Cardiac muscle cell (in vitro differentiated cells and primary cell): ENCODE measurements around the gene MAU2. TPM values are rescaled to one million over a fixed set of nuclear protein-coding genes. Genes with fewer than 3 reads are reported as not detected.
"Not testable (repeated sequence)": the region's sequence is repeated elsewhere in the genome, so short reads cannot be mapped to it uniquely, and the experiment has no call there.

Experiments used
- DNase-seq, 2 donors: peaks; one replicate each; pipeline versions ENCODE4 v3.0.0 to v3.0.0-alpha.2; 2010 to 2017; ENCODE audit warnings: low read depth in 1 of 2, low spot score in 1 of 2
- H3K27ac ChIP-seq: fragments of 200-600 bp; sonication (generic); 2 replicates; pipeline ENCODE4 v1.5.1; 2016
- H3K27me3 ChIP-seq: fragments of 200-600 bp; sonication (generic); 2 replicates; pipeline ENCODE4 v1.6.0; 2016; ENCODE audit warnings: control low read depth
- H3K36me3 ChIP-seq: fragments of 200-600 bp; sonication (generic); 2 replicates; pipeline ENCODE4 v1.5.1; 2016; ENCODE audit warnings: control low read depth
- H3K4me1 ChIP-seq: fragments of 200-600 bp; sonication (generic); 2 replicates; pipeline ENCODE4 v1.8.1; 2017; ENCODE audit warnings: low read depth, mild to moderate bottlenecking, mixed run types
- H3K4me3 ChIP-seq: fragments of 200-600 bp; sonication (generic); 2 replicates; pipeline ENCODE4 v1.5.1; 2016; ENCODE audit warnings: mild to moderate bottlenecking
- H3K9me3 ChIP-seq: fragments of 200-600 bp; sonication (generic); 2 replicates; pipeline ENCODE4 v1.5.1; 2017; ENCODE audit warnings: low read depth, mild to moderate bottlenecking, control low read depth
- polyA plus RNA-seq: library from polyadenylated mRNA; unstranded; fragments of >200 nt; fragmentation: Nextera tagmentation; extraction: Ambion mirVana; gene quantifications from 2 replicates; pipeline ENCODE4 v1.2.1, GENCODE V29; 2016
- total RNA-seq: library from RNA; depleted of rRNA; stranded (reverse); fragments of >200 nt; gene quantifications from 2 replicates; pipeline ENCODE4 v1.2.3, GENCODE V29; 2016
- TF ChIP-seq, protein P1 (sequence below): IDR thresholded peaks from 2 replicates; pipeline ENCODE4 v1.5.1; 2012; ENCODE audit warnings: low read depth, mild to moderate bottlenecking, low read length

The MAU2 gene
- total and polyA plus RNA-seq, 2 experiments from 2014 or later, result 43.6 to 78.5 TPM

GRCh38 chr19:19345232-19345631 lies 24.6 kb downstream of the MAU2 start:
- Histone ChIP-seq H3K27me3 (no peaks in the 10 kb centered on the region), H3K36me3 (peaks cover 50% of the 10 kb centered on the region), H3K27ac (no peak overlapping the region), H3K9me3 (no peaks in the 10 kb centered on the region), H3K4me3 (no peak overlapping the region), H3K4me1 (no peaks in the 10 kb centered on the region)
- TF ChIP-seq, protein P1, sequence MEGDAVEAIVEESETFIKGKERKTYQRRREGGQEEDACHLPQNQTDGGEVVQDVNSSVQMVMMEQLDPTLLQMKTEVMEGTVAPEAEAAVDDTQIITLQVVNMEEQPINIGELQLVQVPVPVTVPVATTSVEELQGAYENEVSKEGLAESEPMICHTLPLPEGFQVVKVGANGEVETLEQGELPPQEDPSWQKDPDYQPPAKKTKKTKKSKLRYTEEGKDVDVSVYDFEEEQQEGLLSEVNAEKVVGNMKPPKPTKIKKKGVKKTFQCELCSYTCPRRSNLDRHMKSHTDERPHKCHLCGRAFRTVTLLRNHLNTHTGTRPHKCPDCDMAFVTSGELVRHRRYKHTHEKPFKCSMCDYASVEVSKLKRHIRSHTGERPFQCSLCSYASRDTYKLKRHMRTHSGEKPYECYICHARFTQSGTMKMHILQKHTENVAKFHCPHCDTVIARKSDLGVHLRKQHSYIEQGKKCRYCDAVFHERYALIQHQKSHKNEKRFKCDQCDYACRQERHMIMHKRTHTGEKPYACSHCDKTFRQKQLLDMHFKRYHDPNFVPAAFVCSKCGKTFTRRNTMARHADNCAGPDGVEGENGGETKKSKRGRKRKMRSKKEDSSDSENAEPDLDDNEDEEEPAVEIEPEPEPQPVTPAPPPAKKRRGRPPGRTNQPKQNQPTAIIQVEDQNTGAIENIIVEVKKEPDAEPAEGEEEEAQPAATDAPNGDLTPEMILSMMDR, result no peak
- DNase-seq, result no peak

DNA sequence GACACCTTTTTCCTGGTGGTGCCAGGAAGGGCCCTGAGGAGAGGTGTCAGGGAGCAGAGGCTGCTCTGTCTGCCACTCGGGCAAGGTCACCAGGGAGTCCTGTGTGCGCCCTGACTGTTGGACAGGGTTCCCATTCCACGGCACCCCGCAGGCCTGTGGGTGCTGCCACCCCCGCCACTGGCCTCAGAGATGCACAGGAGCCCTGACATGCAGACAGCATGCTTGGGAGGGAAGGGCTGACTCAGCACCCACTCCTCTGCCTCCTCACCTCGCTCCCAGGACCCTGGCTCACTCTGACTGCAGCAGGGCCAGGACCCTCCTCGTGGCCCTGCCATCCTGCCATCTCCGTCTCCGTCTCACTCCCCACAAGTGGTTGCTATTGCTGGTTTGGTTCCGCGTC lies 25.3 kb downstream of the MAU2 start:
- Histone ChIP-seq H3K36me3 (peaks cover 49% of the 10 kb centered on the region), H3K27ac (no peak overlapping the region), H3K4me3 (no peak overlapping the region), H3K9me3 (no peaks in the 10 kb centered on the region), H3K27me3 (no peaks in the 10 kb centered on the region), H3K4me1 (no peaks in the 10 kb centered on the region)
- no peak for DNase-seq
- TF ChIP-seq, protein P1, result no peak

- Histone ChIP-seq H3K27ac (no peak overlapping the region), H3K9me3 (no peaks in the 10 kb centered on the region), H3K4me3 (no peak overlapping the region), H3K4me1 (no peaks in the 10 kb centered on the region), H3K27me3 (no peaks in the 10 kb centered on the region), H3K36me3 (peaks cover 53% of the 10 kb centered on the region)
- DNase-seq, result no peak
- TF ChIP-seq, protein P1, result no peak
Measured at GRCh38 chr19:19347401-19348110, 26.9 kb downstream of the MAU2 start.

GRCh38 chr19:19348266-19348665 lies 27.6 kb downstream of the MAU2 start:
- Histone ChIP-seq H3K4me1 (no peaks in the 10 kb centered on the region), H3K4me3 (no peak overlapping the region), H3K9me3 (no peaks in the 10 kb centered on the region), H3K27ac (no peak overlapping the region), H3K36me3 (peaks cover 59% of the 10 kb centered on the region), H3K27me3 (no peaks in the 10 kb centered on the region)
- TF ChIP-seq, protein P1, result no peak
- no peak for DNase-seq

GRCh38 chr19:19349365-19349764 lies 28.7 kb downstream of the MAU2 start:
- no peak overlapping the region for H3K27ac ChIP-seq
- DNase-seq, result no peak
- H3K4me1 ChIP-seq, result no peaks in the 10 kb centered on the region
- no peaks in the 10 kb centered on the region for H3K9me3 ChIP-seq
- H3K4me3 ChIP-seq, result no peak overlapping the region
- H3K36me3 ChIP-seq, result peaks cover 60% of the 10 kb centered on the region
- TF ChIP-seq, protein P1, result no peak
- no peaks in the 10 kb centered on the region for H3K27me3 ChIP-seq

GRCh38 chr19:19350756-19351155 lies 30.1 kb downstream of the MAU2 start:
- not testable (repeated sequence) for H3K9me3 ChIP-seq, H3K4me1 ChIP-seq, H3K4me3 ChIP-seq, DNase-seq, H3K27ac ChIP-seq, H3K27me3 ChIP-seq
- peaks cover 55% of the 10 kb centered on the region for H3K36me3 ChIP-seq
